K562 (cell line): Measurements from ENCODE around the gene ANO7. TPM values are rescaled to one million over a fixed set of nuclear protein-coding genes. Genes with fewer than 3 reads are reported as not detected.

Experiments used
- ATAC-seq: fragments of 200-7000 bp; cut with Tn5 transposase; 3 replicates; pipeline ENCODE4 v1.9.1; 2020; ENCODE audit warnings: moderate library complexity
- BruUV-seq: library from RNA; stranded (reverse); fragments of 400-500 nt; replicated peaks from 2 replicates; lab custom pipeline; 2021; lab: Mats Ljungman, UMichigan
- CTCF ChIA-PET: fragments of 300-600 bp; formaldehyde crosslinking; extraction: SDS; loops from one replicate; lab custom pipeline; 2021; ENCODE audit warnings: low intra/inter-chr PET ratio; lab: Yijun Ruan, JAX
- POLR2A ChIA-PET: fragments of 300-600, 350-650 bp; sonication (Branson Sonifier 250); formaldehyde crosslinking; extraction: SDS; loops from one replicate; lab custom pipeline; 2021; ENCODE audit warnings: antibody characterized with exemption, inconsistent platforms; lab: Yijun Ruan, JAX
- DNase-seq, 4 experiments: peaks; one replicate each; pipeline versions ENCODE4 v3.0.0 to v3.0.0-alpha.2; 2011 to 2018; ENCODE audit warnings: low spot score in 3 of 4, mixed read lengths in 3 of 4; ENCODE audit errors: extremely low read depth in 1 of 4
- FAIRE-seq: peaks from 2 replicates; lab custom pipeline; 2011; peaks lifted over from hg19 to GRCh38; lab: Jason Lieb, UNC
- H2AFZ ChIP-seq: 2 replicates; pipeline ENCODE4 v1.6.0; 2011; ENCODE audit warnings: low read depth, low read length, control low read depth, inconsistent platforms
- H3K27ac ChIP-seq: fragments of 200-600 bp; 3 replicates; pipeline ENCODE4 v1.8.0; 2011; ENCODE audit warnings: low read depth, mild to moderate bottlenecking, control low read depth, inconsistent platforms, low read length, moderate library complexity, mixed read lengths; ENCODE audit errors: extremely low read depth
- H3K27me3 ChIP-seq, 2 experiments: fragments of 300-600 bp in 1 of 2; 2 replicates in 1 of 2; 3 replicates in 1 of 2; pipeline versions ENCODE4 v1.6.0 to v1.8.0; 2011; ENCODE audit warnings: inconsistent platforms in 2 of 2, low read length in 2 of 2, mild to moderate bottlenecking in 1 of 2, mixed read lengths in 1 of 2, moderate library complexity in 1 of 2; ENCODE audit not compliant: control insufficient read depth in 2 of 2, insufficient read depth in 2 of 2
- H3K36me3 ChIP-seq: fragments of 300-600 bp; 3 replicates; pipeline ENCODE4 v1.8.0; 2011; ENCODE audit warnings: mild to moderate bottlenecking, low read length, inconsistent platforms; ENCODE audit not compliant: control insufficient read depth, insufficient read depth
- H3K4me1 ChIP-seq, 2 experiments: fragments of 200-600 bp in 1 of 2; replicated peaks in 1 of 2; 2 replicates in 1 of 2; 3 replicates in 1 of 2; pipeline versions ENCODE4 v1.5.1 to v1.8.0; 2011; ENCODE audit warnings: inconsistent platforms in 2 of 2, low read length in 2 of 2, mild to moderate bottlenecking in 1 of 2, mixed read lengths in 1 of 2, moderate library complexity in 1 of 2; ENCODE audit not compliant: control insufficient read depth in 2 of 2, insufficient read depth in 2 of 2
- H3K4me2 ChIP-seq: 2 replicates; pipeline ENCODE4 v1.6.1; 2011; ENCODE audit warnings: low read length, control low read depth, inconsistent platforms, mixed read lengths; ENCODE audit not compliant: insufficient read depth
- H3K4me3 ChIP-seq: fragments of 200-600 bp; sonication (generic), shearing (Covaris generic); 2 replicates; pipeline ENCODE4 v1.5.1; 2016; ENCODE audit warnings: control low read depth, inconsistent platforms
- H3K79me2 ChIP-seq: fragments of 200-600 bp; 3 replicates; pipeline ENCODE4 v1.8.0; 2011; ENCODE audit warnings: low read length, inconsistent platforms; ENCODE audit not compliant: control insufficient read depth, insufficient read depth
- H3K9ac ChIP-seq, 2 experiments: 2 replicates each; pipeline versions ENCODE4 v1.6.0 to v1.6.1; 2011; ENCODE audit warnings: low read depth in 2 of 2, low read length in 2 of 2, control low read depth in 1 of 2, inconsistent platforms in 1 of 2, mild to moderate bottlenecking in 1 of 2, mixed read lengths in 1 of 2; ENCODE audit not compliant: insufficient read depth in 1 of 2
- H3K9me1 ChIP-seq: one replicate; pipeline ENCODE4 v1.6.0; 2011; ENCODE audit warnings: inconsistent platforms, mild to moderate bottlenecking, low read length, moderate library complexity; ENCODE audit not compliant: control insufficient read depth, insufficient read depth
- H3K9me3 ChIP-seq: replicated peaks from 2 replicates; pipeline ENCODE4 v1.5.1; 2011; ENCODE audit warnings: low read depth, low read length, inconsistent platforms; ENCODE audit not compliant: control insufficient read depth, insufficient read depth
- H4K20me1 ChIP-seq: replicated peaks from 2 replicates; pipeline ENCODE4 v1.6.1; 2011; ENCODE audit warnings: low read length, inconsistent platforms, mixed read lengths; ENCODE audit not compliant: control insufficient read depth, insufficient read depth
- BCOR ChIP-seq: fragments of 450-650 bp; IDR thresholded peaks from 2 replicates; pipeline ENCODE4 v1.6.1; 2016
- C11orf30 ChIP-seq: fragments of 450-650 bp; IDR thresholded peaks from 2 replicates; pipeline ENCODE4 v1.6.1; 2016; ENCODE audit warnings: low read depth, mild to moderate bottlenecking
- ELF4 ChIP-seq: fragments of 450-650 bp; formaldehyde crosslinking; IDR thresholded peaks from 2 replicates; pipeline ENCODE4 v1.4.0; 2022; ENCODE audit warnings: missing genetic modification characterization
- ESRRB ChIP-seq: fragments of 250-450 bp; sonication (Bioruptor Pico); IDR thresholded peaks from 2 replicates; pipeline ENCODE4 v1.5.0; 2020; ENCODE audit warnings: mild to moderate bottlenecking, moderate library complexity, borderline replicate concordance
- ETV6 ChIP-seq, 3 experiments: fragments of 150-350 bp in 1 of 3; sonication (generic) in 1 of 3; formaldehyde crosslinking in 1 of 3; IDR thresholded peaks; 2 replicates each; pipeline versions ENCODE4 v1.6.1 to v1.8.0; 2014 to 2022; ENCODE audit warnings: borderline replicate concordance in 2 of 3, low read depth in 2 of 3, antibody characterized with exemption in 1 of 3, low read length in 1 of 3, mild to moderate bottlenecking in 1 of 3, missing genetic modification reagents in 1 of 3
- HNRNPL ChIP-seq: fragments of 200-400 bp; formaldehyde crosslinking; IDR thresholded peaks from 2 replicates; pipeline ENCODE4 v1.6.1; 2017; ENCODE audit warnings: low read depth, mild to moderate bottlenecking, low read length
- MTF1 ChIP-seq: fragments of 250-450 bp; sonication (Bioruptor Pico); IDR thresholded peaks from 2 replicates; pipeline ENCODE4 v1.9.0; 2021; ENCODE audit warnings: moderate library complexity, mild to moderate bottlenecking, inconsistent platforms, borderline replicate concordance
- POLR2A ChIP-seq: fragments of 450-650 bp; conservative IDR thresholded peaks from 2 replicates; pipeline ENCODE4 v1.6.1; 2016
- TCF7L2 ChIP-seq: fragments of 150-350 bp; IDR thresholded peaks from 2 replicates; pipeline ENCODE4 v1.6.1; 2016; ENCODE audit warnings: low read depth, mild to moderate bottlenecking, low read length, moderate library complexity
- ZKSCAN8 ChIP-seq: fragments of 200-800 bp; sonication (Bioruptor generic); IDR thresholded peaks from 2 replicates; pipeline ENCODE4 v1.6.1; 2016; ENCODE audit warnings: missing genetic modification characterization, missing compliant biosample characterization
- WGBS: fragments of 100-300 bp; shearing (Covaris generic); methylation state at CpG from one replicate; pipeline ENCODE4 v1.1.6; 2016; ENCODE audit warnings: low coverage, mixed read lengths; ENCODE audit not compliant: insufficient coverage; ENCODE audit errors: missing lambda C conversion rate; 5-methylcytosine and 5-hydroxymethylcytosine counted together
- in situ Hi-C: fragments of 300-500 bp; cut with MboI; formaldehyde crosslinking; loops from 4 replicates; pipeline ENCODE4 v1.15.0; 2018; ENCODE audit warnings: inconsistent platforms, mixed read lengths
- intact Hi-C: fragments of 100-400 bp; cut with micrococcal nuclease; formaldehyde crosslinking; loops from 2 replicates; pipeline ENCODE4 v1.14.2; 2022
- polyA plus RNA-seq, 8 experiments: library from polyadenylated mRNA; depleted of rRNA in 4 of 8; stranded (reverse) in 5 of 8; unstranded in 3 of 8; fragments of >200 nt; fragmentation: Nextera tagmentation in 2 of 8; fragmentation: Illumina TruSeq in 1 of 8; extraction: Ambion mirVana in 2 of 8; extraction: Trizol in 1 of 8; gene quantifications; 2 replicates each; pipeline versions ENCODE4 v1.2.1 to v1.2.3, GENCODE V29; 2011 to 2014; ENCODE audit warnings: inconsistent platforms in 1 of 8, missing spikeins in 1 of 8
- total RNA-seq, 7 experiments: library from RNA; depleted of rRNA in 6 of 7; stranded (reverse); fragments of >200 nt in 6 of 7; fragmentation: Illumina TruSeq in 2 of 7; extraction: Trizol in 2 of 7; gene quantifications; 2 replicates each; pipeline versions ENCODE4 v1.2.1 to v1.2.3, GENCODE V29; 2011 to 2021; ENCODE audit warnings: low replicate concordance in 1 of 7
- TF ChIP-seq, protein P1 (sequence below), 2 experiments: fragments of 450-650 bp; formaldehyde crosslinking in 1 of 2; IDR thresholded peaks; 2 replicates each; pipeline versions ENCODE4 v1.4.0 to v1.6.1; 2014 to 2020; ENCODE audit warnings: mild to moderate bottlenecking in 2 of 2, borderline replicate concordance in 1 of 2, low read depth in 1 of 2
- TF ChIP-seq, protein P2 (sequence below): sonication (generic); formaldehyde crosslinking; IDR thresholded peaks from 2 replicates; pipeline ENCODE4 v1.8.0; 2022; ENCODE audit warnings: mild to moderate bottlenecking, low read depth, missing genetic modification reagents

Gene ANO7
- total and polyA plus RNA-seq, 9 of the 15 experiments (the other 6 are each of a cell fraction or from before 2014, with no cell fraction given), result 0.28 to 5.1 (median 1.1) TPM

DNA sequence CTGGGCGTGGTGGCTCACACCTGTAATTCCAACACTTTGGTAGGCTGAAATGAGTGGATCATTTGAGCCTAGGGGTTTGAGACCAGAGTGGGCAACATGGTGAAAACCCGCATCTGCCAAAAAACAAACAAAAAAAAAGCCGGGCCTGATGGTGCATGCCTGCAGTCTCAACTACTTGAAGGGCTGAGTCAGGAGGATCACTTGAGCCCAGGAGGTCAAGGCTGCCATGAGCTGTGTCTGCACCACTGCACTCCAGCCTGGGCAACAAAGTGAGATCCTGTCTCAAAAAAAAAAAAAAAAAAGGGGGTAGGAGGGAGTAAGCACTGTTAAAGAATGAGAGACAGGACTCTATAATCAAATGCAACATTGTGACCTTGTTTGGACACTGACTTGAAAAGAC, 72.4 kb downstream of the ANO7 start:
- no peaks in the 10 kb centered on the region for H3K9me3 ChIP-seq
- H3K27me3 ChIP-seq, result no peaks in the 10 kb centered on the region
- no peak overlapping the region for H3K27ac ChIP-seq
- ChIA-PET CTCF (no interaction called here), POLR2A (interaction anchor here (1.2 to 1.3 kb wide), 2 partner anchors 8 to 33 kb away, joined by 3 read pairs; no protein-coding TSS in a partner anchor)
- in situ Hi-C loops, result no loop called here
- no peak overlapping the region for H3K4me2 ChIP-seq
- H3K79me2 ChIP-seq, result no peaks in the 10 kb centered on the region; the same call in 2 of the 3 replicates
- H3K36me3 ChIP-seq, result peaks cover 85% of the 10 kb centered on the region
- H3K4me3 ChIP-seq, result no peak overlapping the region
- no peaks in the 10 kb centered on the region for H3K4me1 ChIP-seq
- 93% methylated on average over 3 of the region's 3 CpGs for WGBS
- no peaks in the 10 kb centered on the region for H3K9me1 ChIP-seq
- no peak for DNase-seq
- intact Hi-C loops, result no loop called here
- no peak for FAIRE-seq
- H4K20me1 ChIP-seq, result no peaks in the 10 kb centered on the region; the same call in 1 of the 2 replicates
- H3K9ac ChIP-seq, result no peak overlapping the region
- no peak for ATAC-seq
- no TSS peak for BruUV-seq
- no peak overlapping the region for H2AFZ ChIP-seq
- TF ChIP-seq BCOR, result no peak
- TF ChIP-seq, protein P1, sequence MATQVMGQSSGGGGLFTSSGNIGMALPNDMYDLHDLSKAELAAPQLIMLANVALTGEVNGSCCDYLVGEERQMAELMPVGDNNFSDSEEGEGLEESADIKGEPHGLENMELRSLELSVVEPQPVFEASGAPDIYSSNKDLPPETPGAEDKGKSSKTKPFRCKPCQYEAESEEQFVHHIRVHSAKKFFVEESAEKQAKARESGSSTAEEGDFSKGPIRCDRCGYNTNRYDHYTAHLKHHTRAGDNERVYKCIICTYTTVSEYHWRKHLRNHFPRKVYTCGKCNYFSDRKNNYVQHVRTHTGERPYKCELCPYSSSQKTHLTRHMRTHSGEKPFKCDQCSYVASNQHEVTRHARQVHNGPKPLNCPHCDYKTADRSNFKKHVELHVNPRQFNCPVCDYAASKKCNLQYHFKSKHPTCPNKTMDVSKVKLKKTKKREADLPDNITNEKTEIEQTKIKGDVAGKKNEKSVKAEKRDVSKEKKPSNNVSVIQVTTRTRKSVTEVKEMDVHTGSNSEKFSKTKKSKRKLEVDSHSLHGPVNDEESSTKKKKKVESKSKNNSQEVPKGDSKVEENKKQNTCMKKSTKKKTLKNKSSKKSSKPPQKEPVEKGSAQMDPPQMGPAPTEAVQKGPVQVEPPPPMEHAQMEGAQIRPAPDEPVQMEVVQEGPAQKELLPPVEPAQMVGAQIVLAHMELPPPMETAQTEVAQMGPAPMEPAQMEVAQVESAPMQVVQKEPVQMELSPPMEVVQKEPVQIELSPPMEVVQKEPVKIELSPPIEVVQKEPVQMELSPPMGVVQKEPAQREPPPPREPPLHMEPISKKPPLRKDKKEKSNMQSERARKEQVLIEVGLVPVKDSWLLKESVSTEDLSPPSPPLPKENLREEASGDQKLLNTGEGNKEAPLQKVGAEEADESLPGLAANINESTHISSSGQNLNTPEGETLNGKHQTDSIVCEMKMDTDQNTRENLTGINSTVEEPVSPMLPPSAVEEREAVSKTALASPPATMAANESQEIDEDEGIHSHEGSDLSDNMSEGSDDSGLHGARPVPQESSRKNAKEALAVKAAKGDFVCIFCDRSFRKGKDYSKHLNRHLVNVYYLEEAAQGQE (IDR thresholded peaks at IDR 0.05; ENCODE audit: borderline replicate concordance), result no peak
- TF ChIP-seq, protein P1 (CRISPR knock-in tag; IDR thresholded peaks at IDR 0.05; ENCODE audit: low read depth), result no peak
- TF ChIP-seq, protein P2, sequence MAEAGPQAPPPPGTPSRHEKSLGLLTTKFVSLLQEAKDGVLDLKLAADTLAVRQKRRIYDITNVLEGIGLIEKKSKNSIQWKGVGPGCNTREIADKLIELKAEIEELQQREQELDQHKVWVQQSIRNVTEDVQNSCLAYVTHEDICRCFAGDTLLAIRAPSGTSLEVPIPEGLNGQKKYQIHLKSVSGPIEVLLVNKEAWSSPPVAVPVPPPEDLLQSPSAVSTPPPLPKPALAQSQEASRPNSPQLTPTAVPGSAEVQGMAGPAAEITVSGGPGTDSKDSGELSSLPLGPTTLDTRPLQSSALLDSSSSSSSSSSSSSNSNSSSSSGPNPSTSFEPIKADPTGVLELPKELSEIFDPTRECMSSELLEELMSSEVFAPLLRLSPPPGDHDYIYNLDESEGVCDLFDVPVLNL (CRISPR knock-in tag), result no peak
- no peak for TF ChIP-seq ELF4
- no peak for TF ChIP-seq MTF1
- TF ChIP-seq ZKSCAN8 (CRISPR knock-in tag), result no peak
- TF ChIP-seq TCF7L2, result no peak
- no peak for TF ChIP-seq HNRNPL
- no peak for TF ChIP-seq ETV6 (IDR thresholded peaks at IDR 0.05; ENCODE audit: borderline replicate concordance in 1 of 2, low read depth in 2 of 2, low read length in 1 of 2)
- no peak for TF ChIP-seq ETV6 (CRISPR knock-in tag; IDR thresholded peaks at IDR 0.05; ENCODE audit: borderline replicate concordance)
- no peak for TF ChIP-seq C11orf30
- no peak for TF ChIP-seq POLR2A
- TF ChIP-seq ESRRB (CRISPR knock-in tag), result no peak
